Neutrophil (primary cell): ENCODE data around the gene ULK3.

Experiments used
- H3K27ac ChIP-seq: fragments of 200-600 bp; sonication (generic); 2 replicates; pipeline ENCODE4 v1.5.1; 2016; ENCODE audit warnings: mild to moderate bottlenecking, moderate library complexity
- H3K27me3 ChIP-seq: fragments of 200-600 bp; sonication (generic); 2 replicates; pipeline ENCODE4 v1.6.0; 2016; ENCODE audit warnings: mild to moderate bottlenecking
- H3K36me3 ChIP-seq: fragments of 200-600 bp; sonication (generic); 2 replicates; pipeline ENCODE4 v1.5.1; 2017
- H3K4me1 ChIP-seq, 2 experiments: fragments of 200-600 bp in 1 of 2; sonication (generic) in 1 of 2; 1 replicate in 1 of 2; 2 replicates in 1 of 2; pipeline versions ENCODE4 v1.5.1 to v1.6.1; 2013 to 2016; ENCODE audit warnings: low read depth in 1 of 2, low read length in 1 of 2, mild to moderate bottlenecking in 1 of 2, moderate library complexity in 1 of 2; ENCODE audit not compliant: control insufficient read depth in 1 of 2, insufficient read depth in 1 of 2
- H3K4me3 ChIP-seq, 2 experiments: fragments of 200-600 bp in 1 of 2; sonication (generic) in 1 of 2; 1 replicate in 1 of 2; 2 replicates in 1 of 2; pipeline ENCODE4 v1.5.1; 2013 to 2016; ENCODE audit warnings: low read depth in 1 of 2, low read length in 1 of 2, mild to moderate bottlenecking in 1 of 2, moderate library complexity in 1 of 2
- H3K9me3 ChIP-seq: fragments of 200-600 bp; sonication (generic); 2 replicates; pipeline ENCODE4 v1.5.1; 2016
- CTCF ChIP-seq: fragments of 200-600 bp; sonication (generic); IDR thresholded peaks from 2 replicates; pipeline ENCODE4 v1.5.1; 2016; ENCODE audit warnings: antibody characterized with exemption

The ULK3 gene

GRCh38 chr15:74820056-74820455 is 22.9 kb downstream of the ULK3 start:
- Histone ChIP-seq H3K27ac (no peak overlapping the region), H3K9me3 (no peaks in the 10 kb centered on the region), H3K27me3 (peaks cover 31% of the 10 kb centered on the region), H3K36me3 (no peaks in the 10 kb centered on the region), H3K4me3 (no peak overlapping the region), H3K4me1 (no peaks in the 10 kb centered on the region)
- TF ChIP-seq CTCF: no peak

- H3K27me3 ChIP-seq: peaks cover 23% of the 10 kb centered on the region
- no peaks in the 10 kb centered on the region for H3K9me3 ChIP-seq
- H3K27ac ChIP-seq: no peak overlapping the region
- TF ChIP-seq CTCF: no peak
- H3K36me3 ChIP-seq: no peaks in the 10 kb centered on the region
- H3K4me1 ChIP-seq: no peaks in the 10 kb centered on the region
- no peak overlapping the region for H3K4me3 ChIP-seq
These were observed 25.6 kb downstream of the ULK3 start for GRCh38 chr15:74817370-74817737.

- H3K9me3 ChIP-seq: no peaks in the 10 kb centered on the region
- H3K27me3 ChIP-seq: peaks cover 23% of the 10 kb centered on the region
- H3K36me3 ChIP-seq: no peaks in the 10 kb centered on the region
- no peak overlapping the region for H3K27ac ChIP-seq
- TF ChIP-seq CTCF: no peak
- no peak overlapping the region for H3K4me3 ChIP-seq
- H3K4me1 ChIP-seq: no peaks in the 10 kb centered on the region
These were observed 26.2 kb downstream of the ULK3 start for GRCh38 chr15:74816624-74817369.

- H3K27me3 ChIP-seq: peaks cover 23% of the 10 kb centered on the region
- no peak overlapping the region for H3K4me3 ChIP-seq
- H3K9me3 ChIP-seq: no peaks in the 10 kb centered on the region
- H3K36me3 ChIP-seq: no peaks in the 10 kb centered on the region
- TF ChIP-seq CTCF: no peak
- H3K4me1 ChIP-seq: no peaks in the 10 kb centered on the region
- H3K27ac ChIP-seq: no peak overlapping the region
These were observed 27.0 kb downstream of the ULK3 start for GRCh38 chr15:74815961-74816360.

- no peaks in the 10 kb centered on the region for H3K4me1 ChIP-seq
- TF ChIP-seq CTCF: no peak
- no peaks in the 10 kb centered on the region for H3K9me3 ChIP-seq
- H3K36me3 ChIP-seq: no peaks in the 10 kb centered on the region
- H3K27ac ChIP-seq: no peak overlapping the region
- peaks cover 23% of the 10 kb centered on the region for H3K27me3 ChIP-seq
- H3K4me3 ChIP-seq: no peak overlapping the region
These were observed 27.6 kb downstream of the ULK3 start for GRCh38 chr15:74815121-74815934.
